HepG2 (cell line): Measurements from ENCODE around the gene GPATCH4.

Experiments
- ATF1 ChIP-seq: IDR thresholded peaks from 2 replicates; pipeline ENCODE4 v1.6.1; 2016; ENCODE audit warnings: mild to moderate bottlenecking, control low read depth
- HNRNPUL1 ChIP-seq: fragments of 200-400 bp; formaldehyde crosslinking; IDR thresholded peaks from 2 replicates; pipeline ENCODE4 v1.6.1; 2017; ENCODE audit warnings: low read depth, mild to moderate bottlenecking, low read length, moderate library complexity
- KAT7 ChIP-seq: IDR thresholded peaks from 2 replicates; pipeline ENCODE4 v1.6.1; 2018; ENCODE audit warnings: borderline replicate concordance, missing compliant biosample characterization
- MXI1 ChIP-seq: IDR thresholded peaks from 3 replicates; pipeline ENCODE4 v1.6.1; 2012; ENCODE audit warnings: low read depth, low read length, inconsistent platforms, borderline replicate concordance
- NFATC3 ChIP-seq: sonication (generic); formaldehyde crosslinking; IDR thresholded peaks from 2 replicates; pipeline ENCODE4 v1.5.1; 2020; ENCODE audit warnings: mild to moderate bottlenecking, missing genetic modification reagents
- RXRA ChIP-seq: sonication (generic); formaldehyde crosslinking; IDR thresholded peaks from 2 replicates; pipeline ENCODE4 v1.5.1; 2020; ENCODE audit warnings: missing genetic modification reagents
- SMAD3 ChIP-seq: sonication (generic); formaldehyde crosslinking; IDR thresholded peaks from 2 replicates; pipeline ENCODE4 v1.4.0; 2020; ENCODE audit warnings: missing genetic modification reagents
- SPEN ChIP-seq: sonication (generic); formaldehyde crosslinking; IDR thresholded peaks from 2 replicates; pipeline ENCODE4 v1.5.1; 2020; ENCODE audit warnings: low read depth, mild to moderate bottlenecking, missing genetic modification reagents
- ZNF251 ChIP-seq: sonication (generic); formaldehyde crosslinking; IDR thresholded peaks from 2 replicates; pipeline ENCODE4 v1.9.0; 2021; ENCODE audit warnings: mild to moderate bottlenecking, missing genetic modification reagents
- ZNF263 ChIP-seq: sonication (generic); formaldehyde crosslinking; IDR thresholded peaks from 2 replicates; pipeline ENCODE4 v1.4.0; 2020; ENCODE audit warnings: missing genetic modification reagents
- TF ChIP-seq, protein P1 (sequence below), 2 experiments: sonication (generic) in 1 of 2; formaldehyde crosslinking in 1 of 2; IDR thresholded peaks; 2 replicates each; pipeline versions ENCODE4 v1.4.0 to v1.6.1; 2018 to 2020; ENCODE audit warnings: missing genetic modification reagents in 2 of 2, borderline replicate concordance in 1 of 2, low read depth in 1 of 2, mild to moderate bottlenecking in 1 of 2, missing biosample characterization in 1 of 2
- TF ChIP-seq, protein P2 (sequence below): sonication (generic); formaldehyde crosslinking; IDR thresholded peaks from 2 replicates; pipeline ENCODE4 v1.5.0; 2020; ENCODE audit warnings: mild to moderate bottlenecking, missing genetic modification reagents, moderate library complexity
- TF ChIP-seq, protein P3 (sequence below): sonication (generic); formaldehyde crosslinking; conservative IDR thresholded peaks from 2 replicates; pipeline ENCODE4 v1.4.0; 2020; ENCODE audit warnings: missing genetic modification reagents
- TF ChIP-seq, protein P4 (sequence below): sonication (generic); formaldehyde crosslinking; IDR thresholded peaks from 2 replicates; pipeline ENCODE4 v1.4.0; 2020; ENCODE audit warnings: missing genetic modification reagents; ENCODE audit errors: not compliant biosample characterization

DNA sequence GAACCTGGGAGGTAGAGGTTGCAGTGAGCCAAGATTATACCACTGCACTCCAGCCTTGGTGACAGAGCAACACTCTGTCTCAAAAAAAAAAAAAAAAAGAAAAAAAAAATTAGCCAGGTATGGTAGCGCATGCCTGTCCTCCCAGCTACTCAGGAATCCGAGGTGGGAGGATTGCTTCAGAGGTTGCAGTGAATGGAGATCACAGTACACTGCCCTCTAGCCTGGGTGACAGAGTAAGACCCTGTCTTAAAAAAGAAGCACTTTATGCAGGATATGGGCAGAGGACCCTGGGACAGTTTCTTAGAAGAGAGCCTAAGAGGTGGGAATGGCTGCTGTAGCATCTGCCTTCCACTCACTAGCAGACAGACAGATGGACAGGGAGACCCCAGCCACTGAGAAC, 51.9 kb downstream of the GPATCH4 start:
- TF ChIP-seq MXI1 (no peak), KAT7 (no peak), ZNF263 (no peak), ZNF251 (CRISPR knock-in tag) (no peak), SMAD3 (CRISPR knock-in tag) (no peak), HNRNPUL1 (no peak), SPEN (no peak), RXRA (CRISPR knock-in tag) (no peak), ATF1 (CRISPR knock-in tag) (no peak), NFATC3 (CRISPR knock-in tag) (no peak)
- TF ChIP-seq, protein P1, sequence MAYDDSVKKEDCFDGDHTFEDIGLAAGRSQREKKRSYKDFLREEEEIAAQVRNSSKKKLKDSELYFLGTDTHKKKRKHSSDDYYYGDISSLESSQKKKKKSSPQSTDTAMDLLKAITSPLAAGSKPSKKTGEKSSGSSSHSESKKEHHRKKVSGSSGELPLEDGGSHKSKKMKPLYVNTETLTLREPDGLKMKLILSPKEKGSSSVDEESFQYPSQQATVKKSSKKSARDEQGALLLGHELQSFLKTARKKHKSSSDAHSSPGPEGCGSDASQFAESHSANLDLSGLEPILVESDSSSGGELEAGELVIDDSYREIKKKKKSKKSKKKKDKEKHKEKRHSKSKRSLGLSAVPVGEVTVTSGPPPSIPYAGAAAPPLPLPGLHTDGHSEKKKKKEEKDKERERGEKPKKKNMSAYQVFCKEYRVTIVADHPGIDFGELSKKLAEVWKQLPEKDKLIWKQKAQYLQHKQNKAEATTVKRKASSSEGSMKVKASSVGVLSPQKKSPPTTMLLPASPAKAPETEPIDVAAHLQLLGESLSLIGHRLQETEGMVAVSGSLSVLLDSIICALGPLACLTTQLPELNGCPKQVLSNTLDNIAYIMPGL (CRISPR knock-in tag; IDR thresholded peaks at IDR 0.05; ENCODE audit: borderline replicate concordance in 1 of 2, low read depth in 1 of 2): no peak
- TF ChIP-seq, protein P2, sequence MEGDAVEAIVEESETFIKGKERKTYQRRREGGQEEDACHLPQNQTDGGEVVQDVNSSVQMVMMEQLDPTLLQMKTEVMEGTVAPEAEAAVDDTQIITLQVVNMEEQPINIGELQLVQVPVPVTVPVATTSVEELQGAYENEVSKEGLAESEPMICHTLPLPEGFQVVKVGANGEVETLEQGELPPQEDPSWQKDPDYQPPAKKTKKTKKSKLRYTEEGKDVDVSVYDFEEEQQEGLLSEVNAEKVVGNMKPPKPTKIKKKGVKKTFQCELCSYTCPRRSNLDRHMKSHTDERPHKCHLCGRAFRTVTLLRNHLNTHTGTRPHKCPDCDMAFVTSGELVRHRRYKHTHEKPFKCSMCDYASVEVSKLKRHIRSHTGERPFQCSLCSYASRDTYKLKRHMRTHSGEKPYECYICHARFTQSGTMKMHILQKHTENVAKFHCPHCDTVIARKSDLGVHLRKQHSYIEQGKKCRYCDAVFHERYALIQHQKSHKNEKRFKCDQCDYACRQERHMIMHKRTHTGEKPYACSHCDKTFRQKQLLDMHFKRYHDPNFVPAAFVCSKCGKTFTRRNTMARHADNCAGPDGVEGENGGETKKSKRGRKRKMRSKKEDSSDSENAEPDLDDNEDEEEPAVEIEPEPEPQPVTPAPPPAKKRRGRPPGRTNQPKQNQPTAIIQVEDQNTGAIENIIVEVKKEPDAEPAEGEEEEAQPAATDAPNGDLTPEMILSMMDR (CRISPR knock-in tag): no peak
- TF ChIP-seq, protein P3, sequence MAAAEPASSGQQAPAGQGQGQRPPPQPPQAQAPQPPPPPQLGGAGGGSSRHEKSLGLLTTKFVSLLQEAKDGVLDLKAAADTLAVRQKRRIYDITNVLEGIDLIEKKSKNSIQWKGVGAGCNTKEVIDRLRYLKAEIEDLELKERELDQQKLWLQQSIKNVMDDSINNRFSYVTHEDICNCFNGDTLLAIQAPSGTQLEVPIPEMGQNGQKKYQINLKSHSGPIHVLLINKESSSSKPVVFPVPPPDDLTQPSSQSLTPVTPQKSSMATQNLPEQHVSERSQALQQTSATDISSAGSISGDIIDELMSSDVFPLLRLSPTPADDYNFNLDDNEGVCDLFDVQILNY (CRISPR knock-in tag): no peak
- TF ChIP-seq, protein P4, sequence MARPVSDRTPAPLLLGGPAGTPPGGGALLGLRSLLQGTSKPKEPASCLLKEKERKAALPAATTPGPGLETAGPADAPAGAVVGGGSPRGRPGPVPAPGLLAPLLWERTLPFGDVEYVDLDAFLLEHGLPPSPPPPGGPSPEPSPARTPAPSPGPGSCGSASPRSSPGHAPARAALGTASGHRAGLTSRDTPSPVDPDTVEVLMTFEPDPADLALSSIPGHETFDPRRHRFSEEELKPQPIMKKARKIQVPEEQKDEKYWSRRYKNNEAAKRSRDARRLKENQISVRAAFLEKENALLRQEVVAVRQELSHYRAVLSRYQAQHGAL: no peak
